ENCODE results near the gene NBPF1. TPM values are rescaled to one million over a fixed set of nuclear protein-coding genes. Genes with fewer than 3 reads are reported as not detected.
A peak's percentile ranks its signal among the peaks of the same experiment; 100 is the strongest.
"Not testable (repeated sequence)": the region's sequence is repeated elsewhere in the genome, so short reads cannot be mapped to it uniquely, and the experiment has no call there.

The NBPF1 gene
- total RNA-seq, 1 donor from 2014 or later = 69.9 TPM

GRCh38 chr1:16514107-16515055 is 99.0 kb downstream of the NBPF1 start, which contains the start of gene RNU1-1:
TSS of gene RNU1-1 (minus strand) at chr1:16514285.
- Histone ChIP-seq H3K9ac (peak within 1 kb of the TSS; percentile 94), H3K4me2 (peak within 1 kb of the TSS; percentile 85), H3K4me3 (peak within 1 kb of the TSS; percentile 61), H3F3A (ENCODE audit: low read depth) (peaks cover 21% of the 10 kb centered on the region), H3K27ac (peak within 1 kb of the TSS; percentile 100)
- H3K36me3 Mint-ChIP-seq; H3K9me3 ChIP-seq (ENCODE audit: low read depth); H3K9me3 Mint-ChIP-seq; H3K27me3 Mint-ChIP-seq (ENCODE audit: insufficient read depth, low read depth); H3K27ac Mint-ChIP-seq; H3K4me3 Mint-ChIP-seq; H3K27me3 ChIP-seq; H2AFZ ChIP-seq (replicated peaks); H3K4me1 ChIP-seq; H3K79me2 ChIP-seq (ENCODE audit: low read depth); H3K4me1 Mint-ChIP-seq; H3K36me3 ChIP-seq; H4K20me1 ChIP-seq (ENCODE audit: low read depth): not testable (repeated sequence)
- peak; percentile 80 for DNase-seq (ENCODE audit: low spot score)

- not testable (repeated sequence) for H3K9me3 Mint-ChIP-seq; H3K36me3 ChIP-seq; H4K20me1 ChIP-seq (ENCODE audit: low read depth); H3K27ac Mint-ChIP-seq; H3K4me1 Mint-ChIP-seq; H3K4me1 ChIP-seq; H3K4me3 Mint-ChIP-seq; H3K79me2 ChIP-seq (ENCODE audit: low read depth); H3K27me3 Mint-ChIP-seq (ENCODE audit: insufficient read depth, low read depth); H2AFZ ChIP-seq (replicated peaks); H3K9ac ChIP-seq; H3K9me3 ChIP-seq (ENCODE audit: low read depth); H3K36me3 Mint-ChIP-seq; H3K27me3 ChIP-seq
- Histone ChIP-seq H3F3A (ENCODE audit: low read depth) (peaks cover 18% of the 10 kb centered on the region), H3K4me3 (peak overlapping the region; percentile 47), H3K27ac (peak overlapping the region; percentile 69), H3K4me2 (peak overlapping the region; percentile 81)
- peak; percentile 72 for DNase-seq (ENCODE audit: low spot score)
These were observed 99.8 kb downstream of the NBPF1 start for GRCh38 chr1:16513412-16514106.

GRCh38 chr1:16512624-16513411 is 100.5 kb downstream of the NBPF1 start:
- H2AFZ ChIP-seq (replicated peaks); H3K9me3 Mint-ChIP-seq; H3K79me2 ChIP-seq (ENCODE audit: low read depth); H3K27me3 ChIP-seq; H3K36me3 Mint-ChIP-seq; H3K4me1 Mint-ChIP-seq; H4K20me1 ChIP-seq (ENCODE audit: low read depth); H3K4me1 ChIP-seq; H3K9me3 ChIP-seq (ENCODE audit: low read depth); H3K27ac ChIP-seq; H3K4me3 Mint-ChIP-seq; H3K27me3 Mint-ChIP-seq (ENCODE audit: insufficient read depth, low read depth); H3K36me3 ChIP-seq; DNase-seq (ENCODE audit: low spot score); H3K9ac ChIP-seq; H3K27ac Mint-ChIP-seq: not testable (repeated sequence)
- Histone ChIP-seq H3K4me2 (peak overlapping the region; percentile 81), H3K4me3 (peak overlapping the region; percentile 47), H3F3A (ENCODE audit: low read depth) (peaks cover 18% of the 10 kb centered on the region)

Small RNA genes within 50 kb of the gene (small RNA-seq; reads per million reads assigned to genes)
- gene RNU1-1 (0.07 reads per million), gene RNU1-6P (not detected)

Other genes with a start within 250 kb of the NBPF1 start
- gene SZRD1, start 246.3 kb downstream of the NBPF1 start, total RNA-seq (ENCODE audit: low replicate concordance) = 50.2 and 73.2 TPM in 2 replicates
- gene SPATA21, start 176.1 kb downstream of the NBPF1 start, total RNA-seq (ENCODE audit: low replicate concordance) = not detected in 2 replicates
- gene NECAP2, start 172.8 kb downstream of the NBPF1 start, total RNA-seq (ENCODE audit: low replicate concordance) = 46.6 and 51.0 TPM in 2 replicates
- gene RNU1-1, start 99.3 kb downstream of the NBPF1 start, total RNA-seq (ENCODE audit: low replicate concordance) = under 0.01 TPM in 2 replicates
- gene RNU1-3, start 53.4 kb upstream of the NBPF1 start, total RNA-seq (ENCODE audit: low replicate concordance) = under 0.01 TPM in 2 replicates
- under 0.01 TPM in 2 replicates for gene RNU1-4, start 127.0 kb upstream of the NBPF1 start, total RNA-seq (ENCODE audit: low replicate concordance)

Measured in neural progenitor cell (in vitro differentiated cells).